ENCODE results near the gene GFAP.

GFAP gene

DNA sequence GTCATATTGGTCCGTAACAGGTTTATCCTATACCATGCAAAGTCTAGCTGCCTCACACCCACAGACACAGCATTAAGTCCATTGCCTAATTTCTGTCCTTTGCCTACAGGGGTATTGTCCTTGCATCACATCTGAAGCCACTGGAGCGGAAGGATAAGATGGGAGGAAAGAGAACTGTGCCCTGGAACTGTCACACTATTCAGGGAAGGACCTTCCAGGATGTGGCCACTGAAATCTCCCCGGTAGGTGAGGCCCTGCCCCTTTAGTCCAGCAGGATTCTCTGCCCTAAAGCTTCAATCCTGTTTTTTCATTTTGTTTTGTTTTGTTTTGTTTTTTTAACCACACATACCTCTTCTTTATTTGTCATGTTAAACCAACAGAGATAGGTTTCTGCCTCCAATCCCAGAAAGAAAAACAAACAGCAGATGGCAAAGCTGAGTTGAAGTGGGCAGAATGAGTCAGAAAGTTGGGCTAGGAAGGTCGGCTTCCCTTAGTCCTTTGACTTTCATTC, 13.8 kb downstream of the GFAP start:
- no peak for DNase-seq

DNA sequence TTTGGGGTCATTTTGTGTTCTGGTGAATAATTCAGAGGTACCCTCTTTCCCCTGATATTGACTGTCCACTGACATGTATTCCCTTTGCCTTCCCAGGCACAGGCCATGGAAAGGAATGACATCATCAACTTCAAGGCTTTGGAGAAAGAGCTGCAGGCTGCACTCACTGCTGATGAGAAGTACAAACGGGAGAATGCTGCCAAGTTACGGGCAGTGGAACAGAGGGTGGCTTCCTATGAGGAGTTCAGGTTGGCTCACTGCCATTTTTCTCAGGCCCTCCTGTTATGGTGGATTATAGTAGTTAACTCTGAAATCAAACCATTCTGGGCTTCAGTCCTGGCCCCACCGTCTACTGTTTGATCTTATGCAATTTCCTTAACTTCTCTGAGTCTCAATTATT, 14.4 kb downstream of the GFAP start:
- DNase-seq: no peak

DNA sequence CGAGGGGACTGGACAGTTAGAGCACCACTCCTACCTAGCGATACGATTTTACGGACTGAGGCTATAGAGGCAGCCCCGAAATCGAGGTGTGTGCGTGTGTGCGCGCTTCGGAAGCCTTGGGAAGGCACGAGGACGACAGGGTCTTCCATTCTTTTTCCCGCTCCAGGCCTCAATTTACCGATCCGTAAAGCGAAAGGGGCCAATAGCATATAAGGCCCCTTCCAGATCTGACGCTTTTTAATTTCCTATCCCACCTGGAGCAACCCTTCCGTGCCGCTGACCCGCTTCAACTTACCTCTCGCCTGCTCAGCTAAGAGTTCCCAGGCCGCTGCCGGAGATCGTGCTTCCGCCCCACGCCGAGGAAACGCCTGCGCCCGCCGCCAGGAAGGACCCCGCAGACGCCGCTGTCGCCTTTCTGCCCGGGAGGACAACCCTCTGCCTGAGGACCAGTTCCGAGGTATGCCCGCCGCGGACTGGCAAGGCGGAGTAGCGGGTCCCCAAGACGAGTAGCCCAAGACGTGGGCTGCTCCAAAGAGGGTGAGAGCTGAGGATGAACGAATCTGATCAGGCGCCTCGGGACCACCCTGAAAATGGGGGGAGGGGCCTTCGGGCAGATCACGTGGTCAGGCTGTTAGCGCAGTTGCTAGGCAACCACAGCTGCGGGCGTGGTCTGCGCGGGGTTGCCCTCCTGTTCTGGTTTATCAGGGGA, 16.1 kb downstream of the GFAP start, which contains the start of gene EFTUD2:
Gene EFTUD2, minus strand, starts transcription at position 372 of the 709 bp plus-strand sequence. CDS start 4,924 bp downstream, outside the sequence.
- DNase-seq: peak; percentile 100

DNA sequence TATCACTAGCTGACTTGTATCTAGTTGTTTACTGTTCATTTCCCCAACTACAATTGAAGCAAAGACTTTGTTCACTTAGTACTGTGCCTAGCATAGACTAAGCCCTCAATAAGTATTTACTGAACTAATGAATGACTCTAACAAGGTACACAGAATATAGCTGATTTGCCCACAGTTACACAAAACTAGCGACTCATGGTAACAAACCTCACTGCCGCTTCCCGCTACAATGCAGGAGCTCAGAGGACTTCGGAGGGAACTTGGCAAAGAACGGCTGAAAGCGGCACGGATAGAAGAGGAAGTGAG, 16.6 kb downstream of the GFAP start:
- DNase-seq: no peak

DNA sequence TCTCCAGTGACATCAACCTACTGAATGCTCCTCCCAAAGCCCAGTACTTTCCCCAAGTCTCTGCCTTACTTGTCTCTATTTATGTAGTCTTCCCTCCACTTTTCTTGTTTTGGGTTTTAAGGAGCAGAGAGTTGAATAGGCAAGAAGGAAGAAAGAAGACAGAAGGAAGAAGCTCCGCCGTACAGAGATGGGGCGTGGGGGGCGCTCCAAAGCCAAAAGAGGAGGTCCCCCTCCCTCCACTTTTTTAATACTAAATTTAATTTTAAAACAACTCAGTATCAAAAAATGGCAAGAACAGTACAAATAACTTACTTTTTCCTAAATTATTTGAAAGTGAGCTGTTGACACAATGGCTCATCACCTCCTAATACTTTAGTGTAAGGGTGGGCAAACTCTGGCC, 20.7 kb downstream of the GFAP start:
- DNase-seq: no peak

DNA sequence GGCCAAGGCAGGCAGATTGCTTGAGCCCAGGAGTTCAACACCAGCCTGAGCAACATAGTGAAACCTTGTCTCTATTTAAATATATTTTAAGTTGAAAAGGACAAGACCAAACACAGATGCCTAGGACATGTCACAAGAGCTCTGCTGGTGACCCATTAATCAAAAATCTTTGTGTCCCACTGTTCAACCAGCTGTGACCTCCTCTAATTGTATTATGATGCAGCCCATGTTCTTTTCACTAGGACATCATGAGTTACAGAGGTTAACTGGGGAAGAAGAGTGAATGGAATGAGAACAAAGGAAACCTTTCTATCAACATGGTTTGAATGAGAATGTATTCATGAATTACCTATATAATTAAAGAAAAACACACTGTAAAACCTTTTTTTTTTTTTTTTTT, 23.1 kb downstream of the GFAP start:
- DNase-seq: no peak

DNA sequence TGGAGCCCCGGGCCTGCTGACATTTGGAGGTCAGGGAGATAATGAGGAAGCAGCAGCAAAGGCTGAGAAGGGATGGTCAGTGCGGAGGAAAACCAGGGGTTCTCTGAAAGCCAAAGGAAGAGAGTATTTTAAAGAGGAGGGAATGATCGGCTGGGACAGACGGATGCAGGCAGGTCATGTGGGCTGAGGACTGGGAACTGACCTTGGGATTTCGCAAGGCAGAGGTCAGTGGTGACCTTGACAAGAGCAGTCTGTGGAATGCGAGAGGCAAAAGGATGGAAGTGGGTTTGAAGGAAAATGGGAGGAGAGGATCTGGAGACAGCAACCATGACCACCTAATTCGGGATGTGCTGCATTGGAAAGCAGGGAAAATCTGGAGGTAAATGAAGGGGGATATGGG, 26.3 kb downstream of the GFAP start:
- DNase-seq: no peak

DNA sequence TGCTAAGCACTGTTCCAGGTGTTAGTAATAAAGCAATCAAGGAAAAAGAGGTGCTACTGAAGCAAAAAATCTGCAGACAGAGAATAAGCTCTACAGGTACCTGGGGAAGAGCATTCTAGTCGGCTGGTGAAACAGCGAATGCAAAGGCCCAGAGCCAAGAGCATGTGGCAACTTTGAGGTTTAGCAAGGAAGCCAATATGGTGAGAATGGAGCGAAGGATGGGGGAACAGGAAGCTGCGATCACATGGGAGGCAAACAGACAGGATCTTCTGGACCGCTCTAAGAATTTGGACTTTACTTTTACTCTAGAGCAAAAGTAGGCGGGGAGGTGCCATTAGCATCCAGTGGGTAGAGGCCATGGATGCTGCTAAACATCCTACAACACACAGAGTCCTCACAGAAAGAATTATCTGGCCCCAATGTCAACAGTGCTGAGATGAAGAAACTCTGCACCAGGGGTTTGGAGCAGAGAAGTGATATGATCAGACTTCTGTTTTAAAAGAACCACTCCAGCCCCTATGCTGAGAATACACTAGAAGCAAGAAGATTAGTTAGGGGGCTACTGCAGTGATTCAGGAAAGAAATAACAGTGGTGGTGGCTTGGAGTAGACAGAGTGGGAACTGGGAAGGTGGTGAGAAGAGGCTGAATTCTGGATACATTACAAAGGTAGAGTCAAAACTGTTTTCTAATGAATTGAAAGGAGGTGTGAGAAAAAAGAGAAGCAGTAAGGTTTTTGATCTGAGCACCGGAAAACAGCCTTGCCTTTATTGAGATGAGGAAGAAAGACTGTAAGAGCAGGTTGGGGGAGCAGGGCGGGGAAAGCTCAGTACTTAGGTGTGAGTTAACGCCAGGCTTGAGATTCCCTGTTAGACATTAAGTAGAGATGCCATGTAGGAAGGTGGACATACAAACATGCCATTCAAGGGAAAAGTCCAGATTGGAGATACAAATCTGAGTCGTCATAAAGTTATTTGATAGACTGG, 27.0 kb downstream of the GFAP start:
- DNase-seq: no peak

DNA sequence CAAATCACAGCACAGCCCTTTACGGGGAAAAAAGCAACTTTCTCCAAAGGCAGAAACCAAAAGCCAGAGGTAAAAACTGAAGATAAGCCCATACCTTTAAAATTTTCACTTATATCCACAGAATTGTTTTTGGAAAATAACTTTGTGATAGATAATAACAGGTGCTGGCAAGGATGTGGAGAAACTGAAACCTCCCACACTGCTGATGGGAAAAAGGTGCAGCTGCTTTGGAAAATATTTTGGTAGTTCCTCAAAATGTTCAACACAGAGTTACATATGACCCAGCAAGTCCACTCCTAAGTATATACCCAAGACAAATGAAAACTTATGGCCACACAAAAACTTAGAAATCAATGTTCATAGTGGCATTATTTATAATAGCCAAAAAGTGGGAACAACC, 28.3 kb downstream of the GFAP start:
- no peak for DNase-seq

DNA sequence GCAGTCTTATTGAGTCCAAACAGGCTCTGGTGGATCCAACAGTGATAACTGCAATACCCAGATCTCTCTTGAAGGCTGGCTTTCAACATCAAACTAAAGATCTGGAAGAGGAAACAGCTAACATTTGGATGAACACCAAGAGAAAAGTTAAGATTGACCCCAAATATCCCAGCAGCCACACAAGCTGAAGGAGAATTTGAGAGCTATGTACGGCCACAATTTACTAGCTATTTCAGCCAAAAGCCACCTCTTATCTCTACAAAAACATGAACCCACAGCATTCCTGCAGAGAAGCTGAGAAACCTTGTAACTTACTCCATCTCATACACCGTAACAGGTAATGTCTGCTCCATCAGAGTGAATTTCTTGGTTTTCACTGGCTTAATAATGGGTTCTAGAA, 30.4 kb downstream of the GFAP start:
- no peak for DNase-seq

DNA sequence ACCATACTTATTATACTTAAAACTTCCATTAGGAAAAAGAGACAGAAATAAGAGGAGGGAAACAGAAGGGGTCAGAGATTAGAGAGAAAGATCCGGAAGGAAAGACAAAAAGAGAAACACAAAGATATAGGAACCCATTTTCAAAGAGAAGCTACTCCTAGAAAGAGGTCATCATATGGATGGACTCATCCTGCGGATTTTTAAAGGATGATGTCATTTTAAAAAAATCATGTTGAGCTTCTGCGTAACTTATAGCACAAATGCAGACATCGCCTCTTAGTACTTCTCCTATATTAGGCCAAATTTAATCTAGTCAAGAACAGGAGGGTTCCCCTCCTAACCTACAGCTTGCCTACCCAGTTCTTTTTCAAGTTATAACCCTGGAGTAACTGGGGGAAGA, 34.2 kb downstream of the GFAP start:
- no peak for DNase-seq

DNA sequence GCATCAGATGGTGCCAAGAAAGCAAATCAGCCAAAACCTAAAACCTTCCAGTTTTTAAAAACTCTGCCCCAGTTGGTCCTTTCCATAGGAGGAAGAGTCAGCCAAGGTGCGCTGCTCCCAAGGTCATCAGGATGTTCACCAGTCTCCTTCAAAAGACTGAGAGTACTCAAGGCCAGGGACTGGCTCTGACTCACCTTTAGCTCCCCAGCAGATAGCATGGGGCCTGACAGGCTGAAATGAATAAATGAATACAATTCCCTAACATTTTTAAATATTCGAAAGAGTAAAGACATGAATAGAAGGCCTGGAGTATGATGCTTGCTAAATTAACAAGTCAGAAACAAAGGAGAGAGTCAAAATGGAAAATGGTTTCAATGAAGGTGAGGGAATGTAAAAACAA, 35.2 kb downstream of the GFAP start:
- DNase-seq: no peak

DNA sequence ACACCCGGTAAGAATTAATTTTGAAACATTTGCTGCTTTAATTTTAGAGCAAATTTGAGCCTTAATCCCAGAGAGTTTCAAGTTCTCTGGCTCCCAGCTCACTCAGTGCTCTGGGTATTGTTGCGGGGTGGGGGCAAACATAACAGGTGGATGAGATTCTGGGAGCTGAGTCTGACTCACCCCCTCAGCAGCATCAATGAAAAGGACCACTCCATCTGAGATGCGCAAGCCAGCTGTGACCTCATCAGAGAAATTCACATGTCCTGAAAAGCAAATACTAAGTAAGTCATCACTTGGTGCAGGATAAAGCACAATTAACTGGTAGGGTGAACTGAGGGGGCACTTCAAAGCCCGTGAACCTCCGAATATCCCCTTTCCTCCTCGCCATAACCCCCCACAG, 35.9 kb downstream of the GFAP start:
- DNase-seq: no peak

DNA sequence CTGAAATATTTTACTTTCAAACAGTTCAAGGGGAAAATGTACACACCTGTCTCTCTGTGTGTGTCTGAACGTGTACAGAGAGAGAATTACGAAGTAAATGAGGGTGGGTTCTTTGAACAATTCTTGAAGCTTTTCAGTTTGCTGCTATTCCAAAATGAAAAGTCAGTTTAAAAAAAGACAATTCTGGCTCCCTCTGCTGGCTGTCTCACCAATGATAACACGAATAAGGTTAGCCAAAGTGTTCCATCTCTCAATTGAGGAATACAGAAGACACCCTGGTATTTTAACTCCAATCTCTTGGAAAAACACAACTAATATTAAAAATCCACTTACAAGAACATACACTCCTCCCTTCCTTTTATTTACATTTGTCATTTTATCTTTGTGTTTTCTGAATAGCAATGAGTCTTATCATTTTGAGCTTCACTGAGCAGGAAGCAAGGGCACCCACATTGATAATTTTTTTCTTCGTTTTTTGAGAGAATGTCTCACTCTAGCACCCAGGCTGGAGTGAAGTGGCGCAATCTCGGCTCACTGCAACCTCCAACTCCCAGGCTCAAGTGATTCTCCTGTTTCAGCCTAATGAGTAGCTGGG, 36.6 kb downstream of the GFAP start:
- DNase-seq: no peak

DNA sequence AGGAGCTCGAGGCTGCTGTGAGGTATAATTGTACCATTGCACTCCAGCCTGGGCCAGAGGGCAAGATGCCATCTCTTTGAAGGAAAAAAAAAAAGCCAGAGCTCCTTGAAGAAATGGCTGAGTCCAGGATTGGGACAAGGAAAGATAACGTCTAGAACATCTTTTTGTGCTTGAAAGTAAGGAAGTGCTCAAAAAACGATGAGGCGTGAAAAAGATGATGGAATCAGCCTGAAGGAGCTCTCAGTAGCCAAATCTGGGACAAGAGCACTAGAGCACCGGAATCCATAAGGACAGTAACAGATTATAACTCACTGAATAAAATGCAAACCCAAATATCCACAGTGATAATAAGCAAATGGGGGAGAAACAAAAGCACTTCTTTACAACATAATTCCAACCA, 38.2 kb downstream of the GFAP start:
- no peak for DNase-seq

DNA sequence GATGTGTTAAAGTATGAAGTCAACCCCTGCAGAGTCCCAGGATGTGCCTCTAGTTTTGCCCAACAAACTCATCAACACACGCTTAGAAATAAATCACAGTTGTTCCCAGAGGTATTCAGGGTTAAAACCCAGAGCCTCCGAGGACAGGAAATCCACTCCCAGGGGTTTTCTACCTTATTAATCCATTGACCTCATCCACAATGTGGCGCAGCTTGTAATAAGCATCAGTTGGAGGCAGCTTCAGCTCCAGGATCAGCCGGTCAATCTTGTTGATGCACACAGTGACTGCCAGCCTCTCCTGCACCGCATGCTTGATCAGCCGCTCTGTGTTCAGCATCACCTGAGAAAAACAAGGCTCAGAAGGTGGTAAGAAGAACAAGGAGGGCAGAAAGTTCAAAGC, 39.5 kb downstream of the GFAP start:
- no peak for DNase-seq

DNA sequence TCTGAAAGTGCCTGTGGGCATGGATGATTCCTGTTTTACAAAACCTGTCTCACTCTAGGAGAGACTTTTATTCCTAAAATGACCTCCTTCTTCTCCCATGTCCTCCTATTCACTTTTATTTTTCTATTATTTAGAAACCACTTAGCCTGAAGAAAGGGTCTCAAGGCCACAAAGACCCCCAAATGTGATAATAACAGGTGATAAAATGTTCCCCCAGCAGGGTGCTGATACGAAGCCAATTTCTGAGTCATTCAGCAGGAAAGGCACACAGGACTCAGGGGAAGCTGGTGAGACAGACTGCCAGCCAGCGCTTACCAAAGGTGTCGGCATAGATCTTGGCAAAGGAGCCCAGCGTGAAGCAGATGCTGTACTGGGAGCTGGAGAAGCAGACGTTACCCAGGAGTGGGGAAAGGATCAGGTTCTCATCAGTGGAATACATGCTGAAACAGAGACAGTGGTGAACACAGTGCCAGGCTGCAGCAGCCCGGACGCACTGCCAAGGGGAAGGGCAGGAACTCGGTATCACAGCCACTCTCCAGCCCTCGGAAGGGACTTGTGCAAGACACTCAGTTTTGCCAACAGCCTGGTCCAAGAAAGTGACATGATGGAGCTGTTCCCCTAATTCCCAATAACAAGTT, 43.0 kb downstream of the GFAP start:
- DNase-seq: no peak

DNA sequence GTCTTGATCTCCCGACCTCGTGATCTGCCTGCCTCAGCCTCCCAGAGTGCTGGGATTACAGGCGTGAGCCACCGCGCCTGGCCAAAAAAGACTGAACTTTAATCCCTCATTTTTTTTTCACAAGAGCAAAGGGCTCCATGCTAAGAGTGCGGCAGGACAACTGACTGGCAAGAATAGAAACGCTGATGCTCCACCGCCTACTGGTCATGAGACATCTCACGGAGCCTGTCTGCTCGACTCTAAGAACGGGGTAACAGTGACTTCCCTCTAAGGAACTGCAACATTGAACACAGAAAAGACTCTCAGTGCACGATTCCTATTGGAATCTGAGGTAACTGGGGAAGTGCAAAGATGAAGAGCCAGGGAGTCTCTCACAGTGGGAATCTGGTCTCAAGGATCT, 43.7 kb downstream of the GFAP start:
- DNase-seq: no peak

DNA sequence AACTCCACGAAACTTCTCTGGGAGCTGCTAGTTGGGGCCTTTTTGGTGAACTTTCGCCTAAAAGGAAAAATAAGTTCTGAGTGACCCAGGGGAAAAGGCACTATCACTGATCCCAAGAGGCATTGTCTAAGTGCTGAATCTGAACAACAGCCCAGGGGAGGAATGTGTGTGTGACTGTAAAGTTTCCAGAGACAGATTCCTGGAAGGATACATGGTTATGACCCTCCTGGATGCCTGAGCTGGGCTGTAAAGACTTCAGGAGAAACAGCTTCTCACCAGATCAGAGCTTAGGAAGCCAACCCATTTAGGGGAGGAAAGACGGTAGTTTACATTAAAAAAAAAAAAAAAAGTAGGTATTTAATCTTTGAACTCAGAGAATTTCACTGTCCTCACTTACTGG, 47.5 kb downstream of the GFAP start:
- DNase-seq: no peak

DNA sequence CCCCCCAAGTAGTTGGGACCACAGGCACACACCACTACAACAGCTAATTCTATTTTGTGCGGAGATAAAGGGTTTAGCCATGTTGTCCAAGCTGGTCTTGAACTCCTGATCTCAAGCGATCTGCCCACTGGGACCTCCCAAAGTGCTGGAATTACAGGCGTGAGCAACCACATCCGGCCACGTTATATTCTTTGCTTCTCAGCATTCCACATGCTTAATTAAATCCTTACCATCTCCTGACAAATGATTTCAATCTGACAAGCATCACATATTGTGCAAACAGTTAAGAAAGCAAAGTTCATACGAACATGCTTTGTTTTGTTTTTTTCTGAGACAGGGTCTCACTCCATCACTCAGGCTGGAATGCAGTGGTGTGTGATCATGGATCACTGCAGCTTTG, 49.4 kb downstream of the GFAP start:
- DNase-seq: no peak

DNA sequence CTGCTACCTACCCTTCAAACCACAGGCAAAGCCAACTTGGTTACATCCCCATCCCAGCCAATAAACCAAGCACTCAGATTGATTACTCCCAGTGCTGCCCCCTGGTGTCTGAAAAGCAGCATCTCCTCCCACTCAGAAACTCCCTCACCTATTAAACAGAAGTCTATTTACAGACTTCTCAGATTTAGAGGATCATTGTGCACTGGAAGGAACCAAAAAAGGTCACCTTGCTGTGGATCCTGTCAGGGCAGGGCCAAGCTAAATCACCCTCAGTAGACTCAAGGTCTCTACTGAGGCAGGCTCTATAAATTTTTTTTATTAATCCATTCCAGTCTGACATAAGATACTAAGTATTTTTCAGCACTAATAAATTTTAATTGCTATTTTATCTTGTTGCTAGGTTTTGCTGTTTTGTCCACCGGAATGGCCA, 50.1 kb downstream of the GFAP start:
- peak; percentile 44 for DNase-seq

DNA sequence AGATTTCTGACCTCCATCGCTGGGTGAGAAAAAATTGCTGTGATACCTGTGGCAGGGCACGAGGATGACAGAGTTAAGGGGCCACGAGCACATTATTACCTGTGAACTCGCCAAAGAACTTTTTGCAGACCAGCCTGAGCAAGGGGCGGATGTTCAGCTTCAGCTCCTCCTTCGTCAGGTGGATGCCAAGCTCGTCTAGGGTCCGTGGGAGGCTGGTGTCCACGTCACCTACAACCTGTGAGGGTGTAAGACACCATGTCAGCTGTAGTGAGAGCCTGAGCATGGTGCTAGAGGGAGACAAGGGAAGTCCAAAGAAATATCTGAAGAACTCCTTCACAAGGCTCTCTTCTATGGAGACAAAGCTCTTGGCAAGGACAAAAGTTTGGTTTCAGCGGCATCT, 50.5 kb downstream of the GFAP start:
- DNase-seq: no peak

Data from right kidney (tissue), 1 donor.